22Rv1 (cell line): ENCODE data around the gene RELL1.

ENCODE experiments used
- ZFX ChIP-seq: fragments of 450-650 bp; IDR thresholded peaks from 2 replicates; pipeline ENCODE4 v1.6.1; 2017; ENCODE audit warnings: antibody characterized with exemption, borderline replicate concordance
- TF ChIP-seq, protein P1 (sequence below): fragments of 450-650 bp; IDR thresholded peaks from 2 replicates; pipeline ENCODE4 v1.5.1; 2017; ENCODE audit warnings: mild to moderate bottlenecking

DNA sequence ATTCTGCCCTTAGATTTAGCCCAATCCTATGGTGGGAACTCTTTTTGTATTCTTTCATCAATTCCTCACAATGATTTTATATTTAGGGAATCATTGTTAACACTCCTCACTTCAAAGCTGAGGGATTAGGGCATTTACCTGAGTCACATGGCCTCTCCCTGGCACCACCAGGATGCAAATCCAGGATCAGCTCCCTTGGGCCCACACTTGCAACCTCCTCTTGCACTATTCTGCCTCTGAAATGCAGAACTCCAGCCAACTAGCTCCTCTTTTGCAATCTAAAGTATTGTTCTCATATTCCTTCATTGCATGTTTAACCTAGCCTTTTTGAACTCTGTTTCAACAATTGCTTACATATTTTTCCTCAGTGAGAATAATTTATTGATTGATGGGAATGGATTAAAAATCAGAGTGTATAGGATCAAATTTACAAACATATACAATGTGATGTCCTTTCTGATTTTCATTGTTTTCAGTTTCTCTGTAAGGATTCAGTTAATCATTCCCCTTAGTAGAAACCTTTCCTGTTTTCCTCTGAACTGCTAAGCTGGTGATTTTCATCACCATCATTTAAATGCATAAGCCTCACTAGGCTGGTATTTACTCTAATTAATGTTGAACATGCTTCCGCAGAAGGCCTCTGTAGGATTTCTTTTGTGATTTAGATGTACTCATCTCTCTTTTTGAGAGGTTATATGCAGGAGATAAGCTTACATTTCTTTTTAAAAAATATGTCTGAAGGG, 3.3 kb upstream of the RELL1 start:
- TF ChIP-seq, protein P1, sequence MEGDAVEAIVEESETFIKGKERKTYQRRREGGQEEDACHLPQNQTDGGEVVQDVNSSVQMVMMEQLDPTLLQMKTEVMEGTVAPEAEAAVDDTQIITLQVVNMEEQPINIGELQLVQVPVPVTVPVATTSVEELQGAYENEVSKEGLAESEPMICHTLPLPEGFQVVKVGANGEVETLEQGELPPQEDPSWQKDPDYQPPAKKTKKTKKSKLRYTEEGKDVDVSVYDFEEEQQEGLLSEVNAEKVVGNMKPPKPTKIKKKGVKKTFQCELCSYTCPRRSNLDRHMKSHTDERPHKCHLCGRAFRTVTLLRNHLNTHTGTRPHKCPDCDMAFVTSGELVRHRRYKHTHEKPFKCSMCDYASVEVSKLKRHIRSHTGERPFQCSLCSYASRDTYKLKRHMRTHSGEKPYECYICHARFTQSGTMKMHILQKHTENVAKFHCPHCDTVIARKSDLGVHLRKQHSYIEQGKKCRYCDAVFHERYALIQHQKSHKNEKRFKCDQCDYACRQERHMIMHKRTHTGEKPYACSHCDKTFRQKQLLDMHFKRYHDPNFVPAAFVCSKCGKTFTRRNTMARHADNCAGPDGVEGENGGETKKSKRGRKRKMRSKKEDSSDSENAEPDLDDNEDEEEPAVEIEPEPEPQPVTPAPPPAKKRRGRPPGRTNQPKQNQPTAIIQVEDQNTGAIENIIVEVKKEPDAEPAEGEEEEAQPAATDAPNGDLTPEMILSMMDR, result no peak
- no peak for TF ChIP-seq ZFX
